IPS-20b (cell line): ENCODE measurements around the gene TREML1.

Source experiments
- H3K27ac ChIP-seq: one replicate; pipeline ENCODE4 v1.5.1; 2013; ENCODE audit warnings: low read length
- H3K27me3 ChIP-seq: 2 replicates; pipeline ENCODE4 v1.6.1; 2013; ENCODE audit warnings: mild to moderate bottlenecking, low read length, inconsistent platforms; ENCODE audit not compliant: insufficient read depth
- H3K36me3 ChIP-seq: 2 replicates; pipeline ENCODE4 v1.6.1; 2013; ENCODE audit warnings: low read depth, mild to moderate bottlenecking, inconsistent platforms, low read length, moderate library complexity; ENCODE audit not compliant: insufficient read depth
- H3K4me1 ChIP-seq: 2 replicates; pipeline ENCODE4 v1.6.1; 2013; ENCODE audit warnings: mild to moderate bottlenecking, control low read depth, inconsistent platforms, low read length, moderate library complexity; ENCODE audit not compliant: insufficient read depth
- H3K4me3 ChIP-seq: 2 replicates; pipeline ENCODE4 v1.5.1; 2013; ENCODE audit warnings: mild to moderate bottlenecking, low read length, inconsistent platforms
- H3K9ac ChIP-seq: 2 replicates; pipeline ENCODE4 v1.6.1; 2013; ENCODE audit warnings: low read depth, mild to moderate bottlenecking, inconsistent platforms, low read length, moderate library complexity
- H3K9me3 ChIP-seq: 2 replicates; pipeline ENCODE4 v1.6.1; 2013; ENCODE audit warnings: mild to moderate bottlenecking, low read depth, low read length, inconsistent platforms; ENCODE audit not compliant: insufficient read depth

TREML1 gene, protein sequence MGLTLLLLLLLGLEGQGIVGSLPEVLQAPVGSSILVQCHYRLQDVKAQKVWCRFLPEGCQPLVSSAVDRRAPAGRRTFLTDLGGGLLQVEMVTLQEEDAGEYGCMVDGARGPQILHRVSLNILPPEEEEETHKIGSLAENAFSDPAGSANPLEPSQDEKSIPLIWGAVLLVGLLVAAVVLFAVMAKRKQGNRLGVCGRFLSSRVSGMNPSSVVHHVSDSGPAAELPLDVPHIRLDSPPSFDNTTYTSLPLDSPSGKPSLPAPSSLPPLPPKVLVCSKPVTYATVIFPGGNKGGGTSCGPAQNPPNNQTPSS

DNA sequence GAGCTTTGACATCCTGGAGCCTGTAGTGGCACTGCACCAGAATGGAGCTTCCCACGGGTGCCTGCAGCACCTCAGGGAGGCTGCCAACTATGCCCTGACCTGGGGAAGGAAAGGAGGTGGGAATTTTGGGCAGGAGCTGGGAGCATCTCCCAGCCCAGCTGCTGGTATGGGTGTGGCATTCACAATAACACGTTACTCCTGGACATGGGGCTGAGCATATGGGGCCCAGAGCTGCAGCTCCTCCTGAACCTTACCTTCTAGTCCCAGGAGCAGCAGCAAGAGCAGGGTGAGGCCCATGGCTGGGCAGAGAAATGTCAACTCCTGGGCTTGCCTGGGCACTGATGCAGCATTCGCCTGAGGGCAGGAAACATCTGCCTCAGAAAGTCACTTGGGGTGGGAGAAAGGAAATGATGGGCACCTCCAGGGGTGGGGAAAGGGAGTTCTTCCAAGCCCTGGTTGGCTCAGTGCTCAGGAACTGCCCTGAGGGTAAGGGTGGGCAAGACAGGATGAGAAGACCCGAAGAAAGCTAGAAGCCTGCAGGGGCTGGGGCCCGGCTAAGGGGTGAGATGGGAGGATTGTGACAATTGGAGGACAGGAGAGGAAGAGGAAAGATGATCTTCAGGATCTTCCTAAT lies at the start of gene TREML1:
Gene TREML1 (minus strand): TSS at position 356 of the 634 bp plus-strand sequence. CDS start 59 bp downstream, at position 297.
- no peaks in the 10 kb centered on the region for H3K27me3 ChIP-seq
- no peak within 1 kb of the TSS for H3K4me3 ChIP-seq
- no peak within 1 kb of the TSS for H3K9ac ChIP-seq
- H3K4me1 ChIP-seq = no peaks in the 10 kb centered on the region
- H3K9me3 ChIP-seq = no peaks in the 10 kb centered on the region
- H3K36me3 ChIP-seq = no peaks in the 10 kb centered on the region
- no peak within 1 kb of the TSS for H3K27ac ChIP-seq

GRCh38 chr6:41201764-41202173 lies 47.6 kb upstream of the TREML1 start:
- H3K9ac ChIP-seq = no peak overlapping the region
- H3K4me1 ChIP-seq = no peaks in the 10 kb centered on the region
- H3K4me3 ChIP-seq = no peak overlapping the region
- H3K27me3 ChIP-seq = no peaks in the 10 kb centered on the region
- H3K9me3 ChIP-seq = no peaks in the 10 kb centered on the region
- no peaks in the 10 kb centered on the region for H3K36me3 ChIP-seq
- H3K27ac ChIP-seq = no peak overlapping the region

GRCh38 chr6:41200901-41201763 lies 47.0 kb upstream of the TREML1 start, which contains the start of gene TREML2:
TSS of gene TREML2 (minus strand) at chr6:41201149. CDS start at chr6:41201008, 141 bp downstream.
- Histone ChIP-seq H3K36me3 (no peaks in the 10 kb centered on the region), H3K4me1 (no peaks in the 10 kb centered on the region), H3K4me3 (no peak within 1 kb of the TSS), H3K27me3 (no peaks in the 10 kb centered on the region), H3K9ac (no peak within 1 kb of the TSS), H3K9me3 (no peaks in the 10 kb centered on the region), H3K27ac (no peak within 1 kb of the TSS)

DNA sequence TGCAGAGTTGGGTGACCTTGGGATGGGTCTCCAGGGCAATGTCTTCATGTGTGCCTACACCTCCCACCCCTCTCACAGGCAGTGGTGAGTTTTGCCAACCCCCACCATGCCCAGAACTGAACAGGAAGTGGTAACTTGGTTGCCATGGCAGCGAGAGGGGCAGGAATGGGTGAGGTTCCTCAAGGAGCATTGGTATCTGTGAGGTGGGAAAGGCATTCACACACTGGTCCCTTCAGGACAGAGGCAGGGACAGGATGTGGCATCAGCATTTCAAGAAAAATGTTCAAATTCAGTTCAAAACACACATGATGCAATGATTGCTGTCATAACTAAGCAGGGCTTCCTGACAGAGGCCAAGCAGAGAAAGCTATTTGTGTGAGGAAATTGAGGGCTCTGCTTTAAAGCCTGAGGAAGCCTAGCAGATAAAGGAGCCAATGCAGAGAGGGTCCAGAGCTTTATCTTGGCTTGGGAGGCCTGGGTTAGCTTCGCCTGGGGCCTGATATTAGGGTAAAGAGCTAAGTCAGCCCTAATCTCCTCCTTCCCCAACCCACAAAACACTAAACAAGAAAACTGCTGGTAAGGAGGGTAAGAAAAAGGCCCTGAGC lies 46.3 kb upstream of the TREML1 start:
- Histone ChIP-seq H3K27ac (no peak overlapping the region), H3K4me1 (no peaks in the 10 kb centered on the region), H3K9ac (no peak overlapping the region), H3K4me3 (no peak overlapping the region), H3K9me3 (no peaks in the 10 kb centered on the region), H3K36me3 (no peaks in the 10 kb centered on the region), H3K27me3 (no peaks in the 10 kb centered on the region)

DNA sequence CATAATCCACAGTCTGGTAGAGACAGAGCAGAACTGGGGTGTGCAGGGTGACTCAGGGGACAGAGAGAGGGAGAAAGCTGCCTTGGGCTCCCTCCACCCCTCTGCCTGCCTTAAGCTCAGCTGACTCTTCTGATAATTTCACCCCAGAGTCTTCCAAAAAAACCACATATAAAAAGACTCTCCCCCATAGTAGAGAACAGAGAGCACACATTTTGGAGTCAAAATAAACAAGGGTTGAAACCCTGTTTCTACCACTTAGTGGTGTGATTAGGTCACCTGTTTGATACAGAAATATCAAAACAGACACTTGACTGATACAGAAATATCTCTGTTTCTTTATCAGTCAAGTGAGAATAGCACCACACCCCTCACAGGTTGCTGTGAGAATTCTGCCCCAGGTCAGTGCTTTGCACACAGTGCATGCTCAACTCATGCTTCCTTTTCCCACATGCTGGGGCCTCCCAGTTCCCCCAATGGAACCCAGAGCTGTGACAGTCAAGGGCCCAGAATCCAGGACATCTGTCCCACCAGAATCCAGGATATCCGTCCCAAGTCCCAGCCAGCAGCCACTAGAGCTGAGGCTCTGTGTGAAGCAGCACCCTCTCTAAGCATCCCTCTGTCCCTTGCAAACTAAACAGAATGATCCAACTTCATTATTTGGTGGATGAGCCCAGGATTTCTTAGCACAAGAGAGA lies 45.6 kb upstream of the TREML1 start:
- H3K9me3 ChIP-seq = no peaks in the 10 kb centered on the region
- H3K27ac ChIP-seq = no peak overlapping the region
- H3K36me3 ChIP-seq = no peaks in the 10 kb centered on the region
- no peak overlapping the region for H3K4me3 ChIP-seq
- H3K4me1 ChIP-seq = no peaks in the 10 kb centered on the region
- H3K27me3 ChIP-seq = no peaks in the 10 kb centered on the region
- H3K9ac ChIP-seq = no peak overlapping the region

DNA sequence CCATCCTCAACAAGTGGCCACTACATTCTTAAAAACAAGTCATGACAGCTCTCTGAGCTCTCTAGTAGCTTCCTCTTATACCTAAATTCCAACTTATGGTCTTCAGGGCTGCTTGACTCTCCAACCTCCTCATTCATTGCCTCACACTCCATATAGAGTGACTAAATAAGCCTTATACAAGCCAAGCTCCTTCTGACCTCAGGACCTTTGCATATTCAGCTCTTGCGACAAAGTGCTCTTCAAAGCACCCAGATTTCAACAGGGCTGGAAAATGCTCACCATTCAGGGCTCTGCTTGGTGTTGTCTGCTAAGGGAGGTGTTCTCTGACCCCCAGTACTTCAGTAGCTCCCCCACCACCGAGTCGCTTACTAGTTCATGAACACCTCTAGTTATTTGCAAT lies 43.1 kb upstream of the TREML1 start:
- Histone ChIP-seq H3K27ac (no peak overlapping the region), H3K4me3 (no peak overlapping the region), H3K9ac (no peak overlapping the region), H3K9me3 (no peaks in the 10 kb centered on the region), H3K36me3 (no peaks in the 10 kb centered on the region), H3K4me1 (no peaks in the 10 kb centered on the region), H3K27me3 (no peaks in the 10 kb centered on the region)

DNA sequence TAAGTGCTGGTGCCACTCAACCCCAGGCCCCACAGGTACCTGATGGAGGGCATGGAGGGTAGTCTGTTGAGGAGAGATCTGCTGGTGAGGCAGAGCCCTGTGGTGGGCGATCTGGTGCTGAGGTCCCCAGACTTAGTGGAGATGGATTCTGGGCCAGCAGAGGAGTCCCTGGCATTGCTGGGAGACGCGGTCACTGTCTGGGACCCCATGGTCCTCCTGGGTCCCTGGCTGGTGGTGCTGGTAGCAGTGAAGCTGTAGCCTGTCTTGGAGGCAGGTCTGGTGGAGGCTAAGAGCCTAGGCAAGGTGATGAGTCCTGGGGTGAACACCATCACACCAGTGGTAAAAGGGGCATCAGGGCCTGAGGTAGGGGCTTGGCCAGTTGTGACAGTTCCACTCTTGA lies 40.2 kb upstream of the TREML1 start:
- no peak overlapping the region for H3K4me3 ChIP-seq
- no peaks in the 10 kb centered on the region for H3K36me3 ChIP-seq
- H3K9ac ChIP-seq = no peak overlapping the region
- peaks cover 9% of the 10 kb centered on the region; the same call in 1 of the 2 replicates for H3K9me3 ChIP-seq
- H3K27ac ChIP-seq = no peak overlapping the region
- H3K27me3 ChIP-seq = no peaks in the 10 kb centered on the region
- H3K4me1 ChIP-seq = no peaks in the 10 kb centered on the region

- H3K27ac ChIP-seq = no peak overlapping the region
- H3K27me3 ChIP-seq = no peaks in the 10 kb centered on the region
- no peak overlapping the region for H3K9ac ChIP-seq
- H3K9me3 ChIP-seq = peaks cover 12% of the 10 kb centered on the region; the same call in 1 of the 2 replicates
- no peak overlapping the region for H3K4me3 ChIP-seq
- H3K4me1 ChIP-seq = no peaks in the 10 kb centered on the region
- no peaks in the 10 kb centered on the region for H3K36me3 ChIP-seq
These were observed 39.7 kb upstream of the TREML1 start for GRCh38 chr6:41193884-41194283.

GRCh38 chr6:41193171-41193734 lies 39.1 kb upstream of the TREML1 start:
- Histone ChIP-seq H3K27me3 (no peaks in the 10 kb centered on the region), H3K9ac (no peak overlapping the region), H3K36me3 (no peaks in the 10 kb centered on the region), H3K9me3 (peaks cover 12% of the 10 kb centered on the region; the same call in 1 of the 2 replicates), H3K27ac (no peak overlapping the region), H3K4me1 (no peaks in the 10 kb centered on the region), H3K4me3 (no peak overlapping the region)

- Histone ChIP-seq H3K9me3 (peaks cover 12% of the 10 kb centered on the region; the same call in 1 of the 2 replicates), H3K4me1 (no peaks in the 10 kb centered on the region), H3K27me3 (no peaks in the 10 kb centered on the region), H3K9ac (no peak overlapping the region), H3K36me3 (no peaks in the 10 kb centered on the region), H3K4me3 (no peak overlapping the region), H3K27ac (no peak overlapping the region)
These were observed 37.4 kb upstream of the TREML1 start for GRCh38 chr6:41191569-41191968.
